Gastroesophageal sphincter (tissue), 4 donors: ENCODE measurements around the gene AGAP2. TPM values are rescaled to one million over a fixed set of nuclear protein-coding genes. Genes with fewer than 3 reads are reported as not detected.

ENCODE experiments used
- ATAC-seq: fragments of 150-250 bp; one replicate; pipeline ENCODE4 v1.9.1; 2016; ENCODE audit warnings: mild to moderate bottlenecking, moderate library complexity
- H3K27ac ChIP-seq, 4 donors: fragments of 200-600 bp; sonication (generic) in 3 of 4; 1 replicate in 3 of 4; 2 replicates in 1 of 4; pipeline ENCODE4 v1.5.1; 2016 to 2019
- H3K27me3 ChIP-seq: fragments of 200-600 bp; sonication (generic); one replicate; pipeline ENCODE4 v1.5.1; 2019
- H3K36me3 ChIP-seq, 2 donors: fragments of 200-600 bp; sonication (generic); one replicate each; pipeline ENCODE4 v1.5.1; 2019; ENCODE audit warnings: control low read depth in 1 of 2
- H3K4me1 ChIP-seq, 3 donors: fragments of 200-600 bp; sonication (generic); 1 replicate in 2 of 3; 2 replicates in 1 of 3; pipeline ENCODE4 v1.5.1; 2016 to 2019; ENCODE audit warnings: control low read depth in 2 of 3
- H3K4me3 ChIP-seq, 2 donors: fragments of 200-600 bp; sonication (generic); one replicate each; pipeline ENCODE4 v1.5.1; 2019; ENCODE audit warnings: mild to moderate bottlenecking in 1 of 2, moderate library complexity in 1 of 2
- H3K9me3 ChIP-seq, 3 donors: fragments of 200-600 bp; sonication (generic); one replicate each; pipeline ENCODE4 v1.5.1; 2017 to 2019; ENCODE audit warnings: control low read depth in 2 of 3
- EP300 ChIP-seq: sonication (generic); formaldehyde crosslinking; IDR thresholded peaks from one replicate; pipeline ENCODE4 v1.6.1; 2017; ENCODE audit warnings: antibody characterized with exemption, mild to moderate bottlenecking
- POLR2A ChIP-seq, 2 donors: fragments of 450-650 bp; IDR thresholded peaks; one replicate each; pipeline ENCODE4 v1.6.1; 2017; ENCODE audit warnings: antibody characterized with exemption in 2 of 2, mild to moderate bottlenecking in 2 of 2, moderate library complexity in 1 of 2
- POLR2AphosphoS5 ChIP-seq: sonication (generic); formaldehyde crosslinking; IDR thresholded peaks from one replicate; pipeline ENCODE4 v1.6.1; 2017; ENCODE audit warnings: antibody characterized with exemption
- WGBS, 2 donors: methylation state at CpG; one replicate each; pipeline ENCODE4 v1.1.5; 2018; ENCODE audit warnings: low coverage in 1 of 2; 5-methylcytosine and 5-hydroxymethylcytosine counted together
- total RNA-seq, 4 donors: library from RNA; depleted of rRNA; stranded (reverse); fragments of >200 nt; gene quantifications; one replicate each; pipeline ENCODE4 v1.1.0, GENCODE V29; 2016
- TF ChIP-seq, protein P1 (sequence below), 4 experiments: fragments of 200-600 bp in 2 of 4; fragments of 450-650 bp in 2 of 4; sonication (generic) in 1 of 4; IDR thresholded peaks; one replicate each; pipeline ENCODE4 v1.5.1; 2017 to 2019; ENCODE audit warnings: antibody characterized with exemption in 4 of 4, mild to moderate bottlenecking in 2 of 4, moderate library complexity in 2 of 4

Gene AGAP2
- total RNA-seq, 4 donors from 2014 or later: 1.6 to 4.2 (median 3.3) TPM

DNA sequence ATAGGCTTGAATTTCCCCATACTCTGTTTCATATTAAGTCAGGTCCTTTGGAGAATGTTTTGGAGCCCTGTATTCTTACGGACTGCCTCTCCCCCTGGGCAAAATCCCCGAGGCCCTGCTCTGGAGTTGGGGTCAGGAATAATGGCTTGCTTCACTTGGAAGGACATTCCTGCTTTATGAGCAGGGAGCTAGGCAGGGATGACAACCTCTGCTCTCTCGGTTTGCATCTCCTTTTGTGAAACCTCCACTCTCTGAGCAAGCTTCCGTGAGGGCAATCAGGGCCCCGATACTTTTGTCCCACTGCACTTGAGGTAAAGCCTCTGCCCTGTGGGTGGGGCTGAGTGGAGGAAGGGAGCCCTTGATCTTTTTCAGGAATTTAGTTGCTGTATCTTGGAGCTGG is 25.3 kb downstream of the AGAP2 start:
- Histone ChIP-seq H3K27me3 (no peaks in the 10 kb centered on the region), H3K9me3 (no peaks in the 10 kb centered on the region), H3K4me1 (no peaks in the 10 kb centered on the region), H3K4me3 (no peak overlapping the region), H3K27ac (no peak overlapping the region), H3K36me3 (peaks cover 0 to 68% of the 10 kb centered on the region in 2 donors)
- no peak for ATAC-seq
- WGBS, 2 donors: 92% methylated on average over 4 of the region's 5 CpGs; no CpG with 5 or more reads in 1 of the 2 donors
- TF ChIP-seq EP300 (no peak), POLR2A (IDR thresholded peaks at IDR 0.05) (no peak)

DNA sequence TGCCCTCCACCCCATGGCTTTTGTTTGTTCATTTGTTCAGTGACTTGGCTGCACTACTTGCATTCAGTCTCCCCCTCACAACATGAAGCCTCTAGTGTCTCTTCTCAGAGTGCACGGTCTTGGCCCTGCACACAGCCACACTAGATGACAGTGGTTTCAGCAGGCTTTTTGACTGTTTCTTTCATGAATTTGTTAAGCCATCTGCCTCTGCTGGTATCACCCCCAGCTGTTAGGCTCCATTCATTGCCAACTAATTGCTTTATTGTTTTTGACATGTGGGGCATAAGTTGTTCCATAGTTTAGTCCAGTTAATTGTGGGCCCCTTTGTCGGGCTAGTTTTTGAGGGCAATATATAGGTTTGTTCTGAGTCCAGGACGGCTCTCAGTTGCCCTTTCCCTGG is 25.8 kb downstream of the AGAP2 start:
- TF ChIP-seq, protein P1, sequence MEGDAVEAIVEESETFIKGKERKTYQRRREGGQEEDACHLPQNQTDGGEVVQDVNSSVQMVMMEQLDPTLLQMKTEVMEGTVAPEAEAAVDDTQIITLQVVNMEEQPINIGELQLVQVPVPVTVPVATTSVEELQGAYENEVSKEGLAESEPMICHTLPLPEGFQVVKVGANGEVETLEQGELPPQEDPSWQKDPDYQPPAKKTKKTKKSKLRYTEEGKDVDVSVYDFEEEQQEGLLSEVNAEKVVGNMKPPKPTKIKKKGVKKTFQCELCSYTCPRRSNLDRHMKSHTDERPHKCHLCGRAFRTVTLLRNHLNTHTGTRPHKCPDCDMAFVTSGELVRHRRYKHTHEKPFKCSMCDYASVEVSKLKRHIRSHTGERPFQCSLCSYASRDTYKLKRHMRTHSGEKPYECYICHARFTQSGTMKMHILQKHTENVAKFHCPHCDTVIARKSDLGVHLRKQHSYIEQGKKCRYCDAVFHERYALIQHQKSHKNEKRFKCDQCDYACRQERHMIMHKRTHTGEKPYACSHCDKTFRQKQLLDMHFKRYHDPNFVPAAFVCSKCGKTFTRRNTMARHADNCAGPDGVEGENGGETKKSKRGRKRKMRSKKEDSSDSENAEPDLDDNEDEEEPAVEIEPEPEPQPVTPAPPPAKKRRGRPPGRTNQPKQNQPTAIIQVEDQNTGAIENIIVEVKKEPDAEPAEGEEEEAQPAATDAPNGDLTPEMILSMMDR (IDR thresholded peaks at IDR 0.05): no peak
- no peak for TF ChIP-seq POLR2A (IDR thresholded peaks at IDR 0.05)
- TF ChIP-seq POLR2AphosphoS5: no peak
- no peak for TF ChIP-seq EP300
- Histone ChIP-seq H3K27me3 (no peaks in the 10 kb centered on the region), H3K4me1 (no peaks in the 10 kb centered on the region), H3K9me3 (no peaks in the 10 kb centered on the region), H3K4me3 (no peak overlapping the region), H3K27ac (no peak overlapping the region), H3K36me3 (peaks cover 0 to 68% of the 10 kb centered on the region in 2 donors)
- no peak for ATAC-seq
- 60 to 90% methylated on average over 1 to 3 of the region's 3 CpGs for WGBS, 2 donors

DNA sequence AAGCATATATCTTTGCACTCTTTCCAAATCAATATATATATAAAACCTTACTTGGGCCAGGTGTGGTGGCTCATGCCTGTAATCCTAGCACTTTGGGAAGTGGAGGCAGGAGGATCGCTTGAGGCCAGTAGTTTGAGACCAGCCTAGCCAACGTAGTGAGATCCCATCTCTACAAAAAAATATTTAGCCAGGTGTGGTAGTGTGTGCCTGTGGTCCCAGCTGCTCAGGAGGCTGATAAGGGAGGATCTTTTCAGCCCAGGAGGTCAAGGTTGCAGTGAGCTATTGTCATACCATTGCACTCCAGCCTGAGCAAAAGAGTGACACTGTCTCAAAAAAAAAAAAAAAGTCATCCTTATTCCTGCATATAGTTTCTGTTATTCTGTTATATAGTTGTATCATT is 30.2 kb downstream of the AGAP2 start:
- no peak for ATAC-seq
- no peaks in the 10 kb centered on the region for H3K27me3 ChIP-seq
- H3K9me3 ChIP-seq: peaks cover 0 to 6% (median 0%) of the 10 kb centered on the region in 3 donors
- no peak overlapping the region for H3K4me3 ChIP-seq
- peaks cover 0 to 60% of the 10 kb centered on the region in 2 donors for H3K36me3 ChIP-seq
- 90% methylated on average over 2 of the region's 2 CpGs; no CpG with 5 or more reads in 1 of the 2 donors for WGBS, 2 donors
- TF ChIP-seq, protein P1 (IDR thresholded peaks at IDR 0.05): no peak
- no peak for TF ChIP-seq EP300
- no peak for TF ChIP-seq POLR2A (IDR thresholded peaks at IDR 0.05)
- no peak for TF ChIP-seq POLR2AphosphoS5
- no peak overlapping the region for H3K27ac ChIP-seq
- H3K4me1 ChIP-seq: no peaks in the 10 kb centered on the region

DNA sequence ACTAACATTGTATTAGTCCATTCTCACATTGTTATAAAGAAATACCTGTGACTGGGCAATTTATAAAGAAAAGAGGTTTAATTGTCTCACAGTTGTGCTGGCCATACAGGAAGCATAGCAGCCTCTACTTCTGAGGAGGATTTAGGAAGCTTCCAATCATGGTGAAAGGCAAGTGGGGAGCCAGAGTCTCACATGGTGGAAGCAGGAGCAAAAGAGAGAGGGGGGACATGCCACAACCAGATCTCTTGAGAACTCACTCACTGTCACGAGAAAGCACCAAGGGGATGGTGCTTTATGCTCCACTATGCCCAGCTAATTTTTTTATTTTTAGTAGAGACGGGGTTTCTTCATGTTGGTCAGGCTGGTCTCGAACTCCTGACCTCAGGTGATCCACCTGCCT is 31.3 kb downstream of the AGAP2 start:
- Histone ChIP-seq H3K4me1 (no peaks in the 10 kb centered on the region), H3K27me3 (no peaks in the 10 kb centered on the region), H3K9me3 (peaks cover 0 to 6% (median 0%) of the 10 kb centered on the region in 3 donors), H3K27ac (no peak overlapping the region), H3K36me3 (peaks cover 0 to 59% of the 10 kb centered on the region in 2 donors), H3K4me3 (no peak overlapping the region)
- 83 to 97% methylated on average over 1 to 3 of the region's 3 CpGs for WGBS, 2 donors
- TF ChIP-seq, protein P1 (IDR thresholded peaks at IDR 0.05): no peak
- TF ChIP-seq POLR2AphosphoS5 (no peak), EP300 (no peak), POLR2A (IDR thresholded peaks at IDR 0.05) (no peak)
- no peak for ATAC-seq

DNA sequence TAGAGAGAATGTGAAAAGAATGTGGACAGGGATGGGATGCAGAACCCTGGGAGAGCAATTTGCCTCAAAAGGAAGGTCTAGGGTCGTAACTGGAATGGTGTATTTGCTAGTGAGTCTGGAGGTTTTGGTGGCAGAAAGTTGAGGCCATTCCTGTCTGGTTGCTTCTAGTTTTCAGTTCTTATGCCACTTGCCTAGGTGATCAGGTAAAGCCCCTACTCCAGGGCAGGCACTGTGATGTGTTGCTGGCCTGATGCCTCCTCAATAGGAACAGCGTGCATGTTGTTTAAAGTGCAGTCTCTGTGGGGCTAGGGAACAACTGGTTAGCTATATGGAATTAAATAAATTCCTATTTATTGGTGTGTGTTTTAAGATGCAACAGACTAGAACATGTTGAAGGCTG is 38.2 kb downstream of the AGAP2 start:
- no peak for ATAC-seq
- H3K36me3 ChIP-seq: peaks cover 0 to 78% of the 10 kb centered on the region in 2 donors
- peaks cover 0 to 6% (median 0%) of the 10 kb centered on the region in 3 donors for H3K9me3 ChIP-seq
- H3K4me3 ChIP-seq: no peak overlapping the region
- H3K4me1 ChIP-seq: peaks cover 0 to 5% (median 0%) of the 10 kb centered on the region in 3 donors
- TF ChIP-seq POLR2A (IDR thresholded peaks at IDR 0.05) (no peak), EP300 (no peak), POLR2AphosphoS5 (no peak)
- TF ChIP-seq, protein P1 (IDR thresholded peaks at IDR 0.05): no peak
- no peaks in the 10 kb centered on the region for H3K27me3 ChIP-seq
- no peak overlapping the region for H3K27ac ChIP-seq
- whole genome bisulfite sequencing, 2 donors: 95 to 100% methylated on average over 1 of the region's 2 CpGs
